Measurements from ENCODE around the gene ZNF362.

Gene ZNF362

DNA sequence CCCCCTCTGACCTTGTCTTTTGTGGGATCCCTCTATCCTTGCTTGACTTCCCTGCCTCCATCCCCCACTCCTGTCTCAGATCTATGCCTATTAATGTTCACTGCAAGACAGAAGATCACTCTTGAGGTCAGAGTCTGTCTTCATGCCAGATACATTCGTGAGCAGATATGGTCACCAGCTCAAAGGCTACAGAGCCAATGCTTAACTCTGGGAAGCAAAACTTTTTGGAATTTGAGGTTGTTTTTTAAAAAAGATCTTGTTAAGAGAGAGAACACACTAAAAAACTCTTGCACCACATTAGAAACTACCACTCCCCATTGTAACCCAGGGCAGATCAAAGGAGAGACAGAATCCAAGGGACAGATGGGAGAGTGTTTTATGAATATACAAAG is 81.8 kb downstream of the ZNF362 start:
- Mint-ChIP-seq H3K36me3 (ENCODE audit: low read depth) (peaks cover 22% of the 10 kb centered on the region), H3K4me1 (ENCODE audit: low read depth) (peaks cover 23% of the 10 kb centered on the region), H3K27me3 (no peaks in the 10 kb centered on the region), H3K27ac (no peak overlapping the region), H3K4me3 (no peak overlapping the region), H3K9me3 (no peaks in the 10 kb centered on the region)

DNA sequence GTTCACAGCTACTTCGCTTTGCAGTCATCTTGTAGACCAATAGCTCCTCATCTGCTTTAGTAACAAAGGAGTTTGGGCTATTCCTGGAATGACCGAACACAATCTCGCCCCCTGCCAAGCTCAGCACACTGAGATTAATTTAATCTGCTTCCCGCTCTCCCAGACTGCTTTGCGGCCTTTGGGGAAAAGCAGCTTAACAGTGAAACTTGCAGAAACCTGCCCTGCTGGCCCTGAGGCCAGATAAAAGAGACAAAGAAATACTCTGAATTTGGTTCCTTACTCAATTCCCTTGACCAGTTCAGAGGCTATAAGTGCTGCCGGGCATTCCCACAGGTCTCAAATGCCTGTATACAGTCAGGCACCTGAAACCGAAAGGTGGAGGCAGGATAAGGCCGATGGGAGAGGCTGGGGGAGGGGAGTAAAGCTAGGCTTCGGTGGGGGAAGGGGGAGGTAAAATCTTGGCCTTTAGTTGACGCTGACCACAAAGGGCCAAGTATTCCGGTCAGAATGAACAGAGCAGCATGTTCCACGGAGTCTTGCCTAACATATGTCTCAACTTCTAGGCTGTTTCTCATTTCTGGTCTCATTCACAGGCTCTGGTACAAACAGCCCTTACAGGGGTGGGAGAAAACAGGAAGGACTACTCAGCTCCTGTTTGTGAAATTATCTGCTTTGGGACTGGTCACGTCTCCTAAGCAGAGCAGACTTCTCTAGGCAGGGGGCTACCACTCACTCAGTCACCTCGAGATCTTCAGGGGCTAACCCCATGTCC is 82.3 kb downstream of the ZNF362 start:
- H3K4me3 Mint-ChIP-seq = no peak overlapping the region
- H3K27me3 Mint-ChIP-seq = no peaks in the 10 kb centered on the region
- H3K27ac Mint-ChIP-seq = no peak overlapping the region
- H3K9me3 Mint-ChIP-seq = no peaks in the 10 kb centered on the region
- H3K4me1 Mint-ChIP-seq (ENCODE audit: low read depth) = peaks cover 23% of the 10 kb centered on the region
- H3K36me3 Mint-ChIP-seq (ENCODE audit: low read depth) = peaks cover 18% of the 10 kb centered on the region

DNA sequence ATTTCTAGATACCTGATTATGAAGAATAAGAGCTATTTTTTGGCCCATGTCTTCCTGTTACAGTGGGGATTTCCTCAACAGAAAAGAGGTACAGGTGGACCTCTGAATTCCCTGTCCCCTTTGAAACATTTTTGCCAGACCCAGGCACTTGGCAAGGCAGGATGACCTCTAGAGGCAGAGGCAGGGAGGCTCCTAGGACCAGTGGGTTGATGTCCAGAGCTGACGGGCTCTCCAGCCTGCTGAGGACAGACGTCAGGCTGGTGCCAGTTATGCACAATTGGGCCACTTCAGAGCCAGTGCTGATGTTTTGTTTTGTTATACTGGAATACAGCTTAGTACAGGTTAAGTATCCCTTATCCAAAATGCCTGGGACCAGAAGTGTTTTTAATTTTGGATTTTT is 83.1 kb downstream of the ZNF362 start:
- Mint-ChIP-seq H3K4me3 (no peak overlapping the region), H3K4me1 (ENCODE audit: low read depth) (peaks cover 27% of the 10 kb centered on the region), H3K36me3 (ENCODE audit: low read depth) (peaks cover 16% of the 10 kb centered on the region), H3K9me3 (no peaks in the 10 kb centered on the region), H3K27me3 (no peaks in the 10 kb centered on the region), H3K27ac (no peak overlapping the region)

DNA sequence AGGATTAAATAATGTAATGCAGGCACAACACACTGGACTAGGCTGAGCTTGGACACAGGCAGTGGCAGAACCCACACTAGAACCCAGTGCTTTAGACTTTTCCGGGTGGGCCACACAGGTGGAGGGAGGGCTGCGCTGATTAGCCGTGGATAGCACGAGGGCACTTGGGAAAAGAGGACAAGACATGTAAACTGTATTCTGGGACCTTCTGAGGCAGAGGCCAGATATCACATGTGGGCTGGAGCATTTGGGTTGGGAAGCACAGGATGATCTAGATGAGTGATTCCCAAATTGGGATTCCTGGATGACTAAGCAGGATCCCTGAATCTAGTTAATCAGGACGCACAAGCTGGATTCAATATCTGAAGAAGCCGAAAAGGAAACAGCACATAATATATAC is 84.9 kb downstream of the ZNF362 start:
- peaks cover 40% of the 10 kb centered on the region for H3K4me1 Mint-ChIP-seq (ENCODE audit: low read depth)
- peaks cover 20% of the 10 kb centered on the region for H3K36me3 Mint-ChIP-seq (ENCODE audit: low read depth)
- H3K9me3 Mint-ChIP-seq = no peaks in the 10 kb centered on the region
- H3K4me3 Mint-ChIP-seq = no peak overlapping the region
- H3K27ac Mint-ChIP-seq = no peak overlapping the region
- no peaks in the 10 kb centered on the region for H3K27me3 Mint-ChIP-seq

DNA sequence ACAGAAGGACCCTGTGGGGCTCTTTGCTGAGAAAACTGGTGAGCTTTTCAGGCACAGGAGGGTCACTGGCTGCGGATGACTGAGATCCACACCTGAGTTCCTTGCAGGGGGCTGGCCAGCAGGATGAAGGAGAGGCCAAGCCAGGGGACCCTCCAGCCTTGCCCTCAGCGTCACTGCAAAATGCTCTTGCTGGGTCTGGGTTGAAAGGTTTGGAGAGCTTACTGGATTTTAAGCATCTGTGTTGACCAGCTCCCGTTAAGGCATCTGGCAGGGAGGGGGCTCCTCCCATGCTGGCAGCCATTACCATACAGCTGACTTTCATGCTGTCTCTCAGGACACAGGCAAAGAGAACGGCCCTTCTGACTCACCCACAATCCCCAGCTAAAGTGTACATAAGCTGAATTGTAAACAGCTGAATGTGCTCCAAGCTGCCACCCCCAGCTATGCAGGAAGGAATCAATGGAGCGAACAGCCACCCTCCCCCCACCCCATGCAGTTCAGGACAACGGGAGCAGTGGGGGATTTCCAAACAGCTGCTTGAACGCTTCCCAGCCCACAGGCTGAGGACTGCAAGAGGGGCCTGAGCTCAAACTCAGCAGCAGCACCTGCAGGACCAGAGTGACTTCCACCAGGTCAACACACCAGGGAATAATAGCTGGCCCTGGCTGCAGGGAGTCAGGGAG is 85.9 kb downstream of the ZNF362 start:
- Mint-ChIP-seq H3K4me3 (no peak overlapping the region), H3K9me3 (no peaks in the 10 kb centered on the region), H3K27ac (no peak overlapping the region), H3K4me1 (ENCODE audit: low read depth) (peaks cover 47% of the 10 kb centered on the region), H3K27me3 (no peaks in the 10 kb centered on the region), H3K36me3 (ENCODE audit: low read depth) (peaks cover 30% of the 10 kb centered on the region)

DNA sequence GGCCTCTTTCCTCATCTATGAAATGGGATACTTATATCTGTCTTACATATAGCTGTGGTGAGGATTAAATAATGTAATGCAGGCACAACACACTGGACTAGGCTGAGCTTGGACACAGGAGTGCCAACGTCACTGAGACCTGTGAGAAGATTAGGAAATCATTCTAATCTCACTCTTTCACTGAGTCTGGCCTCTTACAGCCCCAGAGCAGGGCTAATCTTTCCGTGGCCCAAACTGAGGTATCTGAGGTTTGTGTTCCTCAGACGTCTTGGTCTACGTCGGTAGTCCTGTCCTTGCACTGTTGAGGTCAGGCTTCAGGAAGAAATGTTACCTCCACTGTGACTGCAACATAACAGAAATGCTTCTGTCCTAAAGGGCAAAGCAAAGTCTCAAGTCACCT is 87.2 kb downstream of the ZNF362 start:
- no peak overlapping the region for H3K27ac Mint-ChIP-seq
- peaks cover 37% of the 10 kb centered on the region for H3K36me3 Mint-ChIP-seq (ENCODE audit: low read depth)
- H3K4me3 Mint-ChIP-seq = no peak overlapping the region
- peaks cover 50% of the 10 kb centered on the region for H3K4me1 Mint-ChIP-seq (ENCODE audit: low read depth)
- H3K9me3 Mint-ChIP-seq = no peaks in the 10 kb centered on the region
- H3K27me3 Mint-ChIP-seq = no peaks in the 10 kb centered on the region

DNA sequence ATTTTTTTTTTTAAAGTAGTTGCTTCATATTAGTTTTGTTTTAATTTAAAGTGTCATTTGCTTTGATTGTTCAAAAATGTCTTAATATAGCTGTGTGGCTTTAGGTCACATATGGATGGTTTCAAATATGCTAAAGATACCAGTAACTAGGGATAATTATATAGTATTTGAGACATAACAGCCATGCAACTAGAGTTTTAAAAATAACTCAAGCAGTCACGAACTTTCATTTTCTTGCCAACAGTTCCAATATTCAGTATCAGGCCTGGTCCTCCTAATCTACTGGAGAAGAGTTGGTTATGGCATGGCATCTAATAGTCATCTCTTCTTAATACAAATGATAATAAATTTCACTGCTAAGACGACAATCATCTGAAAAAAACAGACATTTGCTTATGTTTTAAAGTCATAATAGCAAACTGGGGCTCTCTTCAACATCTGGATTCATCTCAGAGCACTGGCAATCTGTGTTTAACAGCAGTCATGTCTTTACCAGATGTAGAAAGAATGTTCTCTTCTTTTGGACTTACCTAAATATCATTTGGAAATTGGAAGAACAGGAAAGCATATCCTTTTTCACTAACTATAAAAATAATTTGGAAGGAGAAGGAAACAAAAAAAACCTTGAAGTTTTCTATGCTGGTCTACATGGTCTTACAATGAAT is 88.7 kb downstream of the ZNF362 start:
- Mint-ChIP-seq H3K4me1 (ENCODE audit: low read depth) (peaks cover 54% of the 10 kb centered on the region), H3K4me3 (no peak overlapping the region), H3K27ac (no peak overlapping the region), H3K27me3 (no peaks in the 10 kb centered on the region), H3K9me3 (no peaks in the 10 kb centered on the region), H3K36me3 (ENCODE audit: low read depth) (peaks cover 37% of the 10 kb centered on the region)

DNA sequence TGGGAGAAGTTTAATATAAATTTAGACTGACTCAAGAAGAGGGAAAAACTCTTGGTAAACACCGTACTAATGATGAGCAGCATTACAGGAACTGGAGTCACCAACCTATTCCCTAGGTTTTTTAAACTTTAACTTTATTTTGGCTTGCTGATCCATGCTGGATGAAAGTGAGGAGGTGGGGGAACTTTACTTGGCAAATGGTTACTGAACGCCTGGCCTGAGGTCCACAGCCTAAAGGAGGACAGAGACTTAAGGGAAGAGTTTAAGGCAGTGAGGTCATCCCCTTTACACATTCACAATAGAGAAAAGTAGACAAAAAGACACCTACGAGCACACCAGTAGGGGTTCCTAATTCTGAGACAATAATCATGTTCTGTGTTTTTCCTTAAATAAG is 90.2 kb downstream of the ZNF362 start:
- H3K4me1 Mint-ChIP-seq (ENCODE audit: low read depth) = peaks cover 64% of the 10 kb centered on the region
- H3K9me3 Mint-ChIP-seq = no peaks in the 10 kb centered on the region
- peak overlapping the region; percentile 24 for H3K27ac Mint-ChIP-seq
- H3K4me3 Mint-ChIP-seq = peak overlapping the region; percentile 90
- peaks cover 9% of the 10 kb centered on the region for H3K27me3 Mint-ChIP-seq
- H3K36me3 Mint-ChIP-seq (ENCODE audit: low read depth) = peaks cover 33% of the 10 kb centered on the region

DNA sequence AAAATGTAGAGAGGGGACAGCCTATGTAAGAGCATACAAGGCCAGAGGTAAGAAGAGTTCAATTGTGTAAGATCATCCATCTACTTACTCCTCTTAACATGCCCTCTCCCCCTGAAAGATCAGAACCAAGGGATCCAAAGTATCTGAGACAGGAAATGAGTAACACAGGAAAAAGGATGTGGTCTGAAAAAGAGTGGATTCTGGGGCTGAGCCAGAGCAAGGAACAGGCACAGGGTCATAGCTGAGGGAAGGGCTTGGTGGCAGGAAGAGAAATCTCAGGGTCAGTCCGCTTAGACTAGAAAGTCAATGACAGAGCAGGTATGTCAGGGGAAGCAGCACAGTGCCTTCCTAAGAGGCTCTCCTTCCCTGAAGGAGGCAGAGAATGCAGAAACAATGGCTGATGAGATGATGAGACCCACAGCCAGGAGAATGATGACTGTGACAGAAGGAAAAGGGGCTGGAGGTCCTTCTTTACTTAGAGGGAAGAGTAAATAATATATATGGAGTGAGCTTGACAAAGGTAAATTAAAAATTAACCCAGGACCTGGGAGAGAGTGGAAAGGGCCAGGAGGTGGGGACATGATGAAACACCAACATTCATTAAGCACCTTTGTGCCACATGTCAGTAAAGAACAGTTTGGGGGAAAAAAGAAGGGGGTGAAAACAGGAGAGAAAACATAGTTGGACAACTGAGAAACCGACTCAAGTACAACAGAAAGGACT is 90.8 kb downstream of the ZNF362 start:
- Mint-ChIP-seq H3K4me1 (ENCODE audit: low read depth) (peaks cover 64% of the 10 kb centered on the region), H3K4me3 (peak overlapping the region; percentile 90), H3K27ac (peak overlapping the region; percentile 24), H3K27me3 (peaks cover 9% of the 10 kb centered on the region), H3K36me3 (ENCODE audit: low read depth) (peaks cover 33% of the 10 kb centered on the region), H3K9me3 (no peaks in the 10 kb centered on the region)

DNA sequence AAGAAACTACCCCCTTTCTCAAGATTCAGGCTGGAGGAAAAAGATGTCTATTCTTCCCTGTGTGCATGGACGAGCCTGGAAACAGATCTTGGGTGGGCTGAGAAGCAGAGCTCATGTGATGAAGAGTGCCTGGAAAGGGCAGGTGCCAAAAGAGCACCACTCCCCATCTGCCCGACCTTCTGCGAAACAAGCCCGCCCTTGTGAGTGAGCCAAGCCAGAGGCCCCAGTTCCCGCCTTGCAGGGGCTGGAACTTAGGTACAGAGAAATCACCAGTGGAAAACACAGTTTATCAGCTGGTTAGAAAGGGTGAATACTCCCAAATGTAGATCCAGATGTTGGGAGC is 91.3 kb downstream of the ZNF362 start:
- Mint-ChIP-seq H3K36me3 (ENCODE audit: low read depth) (peaks cover 31% of the 10 kb centered on the region), H3K27me3 (peaks cover 9% of the 10 kb centered on the region)

DNA sequence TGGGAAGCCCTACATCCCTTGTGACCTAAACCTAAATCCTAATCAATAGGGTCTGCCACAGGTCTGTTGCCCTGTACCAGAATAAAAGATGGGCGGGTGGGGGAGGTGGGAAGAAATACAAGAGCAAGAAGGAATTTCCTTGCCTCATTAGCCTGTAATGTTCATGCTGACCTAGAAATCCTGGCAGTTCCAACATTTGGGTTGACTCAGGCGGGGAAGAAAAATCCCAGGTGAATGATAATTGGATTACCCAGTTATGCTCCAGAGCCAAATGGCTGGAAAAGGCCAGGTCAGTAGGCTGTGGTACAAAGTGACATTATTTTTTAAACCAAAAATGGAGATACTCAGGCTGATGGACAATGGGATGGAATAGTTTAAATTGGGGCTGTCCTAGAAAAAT is 91.9 kb downstream of the ZNF362 start:
- peaks cover 26% of the 10 kb centered on the region for H3K36me3 Mint-ChIP-seq (ENCODE audit: low read depth)
- peak overlapping the region; percentile 90 for H3K4me3 Mint-ChIP-seq
- H3K4me1 Mint-ChIP-seq (ENCODE audit: low read depth) = peaks cover 59% of the 10 kb centered on the region
- H3K27ac Mint-ChIP-seq = peak overlapping the region; percentile 78
- H3K9me3 Mint-ChIP-seq = no peaks in the 10 kb centered on the region
- peaks cover 9% of the 10 kb centered on the region for H3K27me3 Mint-ChIP-seq

More for the DNA sequence above, 91.3 kb downstream of the ZNF362 start:
- Mint-ChIP-seq H3K4me1 (ENCODE audit: low read depth) (peaks cover 63% of the 10 kb centered on the region), H3K27ac (no peak overlapping the region), H3K9me3 (no peaks in the 10 kb centered on the region), H3K4me3 (peak overlapping the region; percentile 90)

DNA sequence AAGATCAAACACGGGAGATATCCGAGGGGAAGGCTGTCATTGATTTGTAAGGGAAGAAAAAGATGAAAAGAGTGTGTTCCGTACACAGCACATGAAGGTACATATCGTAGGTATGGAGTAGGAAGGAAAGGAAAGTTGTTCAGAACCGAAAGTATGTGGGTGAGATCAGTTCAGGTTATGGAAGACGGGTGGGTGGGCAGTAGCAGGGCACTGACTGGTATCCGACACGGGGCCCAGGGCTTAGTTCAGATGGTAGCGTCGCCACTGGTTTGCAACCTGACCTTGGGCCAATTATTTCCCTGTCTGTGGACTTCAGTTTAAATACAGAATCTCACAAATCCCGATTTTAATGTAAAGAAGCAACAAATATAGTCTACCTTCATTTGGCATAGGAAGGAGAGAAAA is 92.4 kb downstream of the ZNF362 start:
- peaks cover 9% of the 10 kb centered on the region for H3K27me3 Mint-ChIP-seq
- peak overlapping the region; percentile 90 for H3K4me3 Mint-ChIP-seq
- no peaks in the 10 kb centered on the region for H3K9me3 Mint-ChIP-seq
- peaks cover 59% of the 10 kb centered on the region for H3K4me1 Mint-ChIP-seq (ENCODE audit: low read depth)
- H3K36me3 Mint-ChIP-seq (ENCODE audit: low read depth) = peaks cover 26% of the 10 kb centered on the region
- H3K27ac Mint-ChIP-seq = peak overlapping the region; percentile 78

DNA sequence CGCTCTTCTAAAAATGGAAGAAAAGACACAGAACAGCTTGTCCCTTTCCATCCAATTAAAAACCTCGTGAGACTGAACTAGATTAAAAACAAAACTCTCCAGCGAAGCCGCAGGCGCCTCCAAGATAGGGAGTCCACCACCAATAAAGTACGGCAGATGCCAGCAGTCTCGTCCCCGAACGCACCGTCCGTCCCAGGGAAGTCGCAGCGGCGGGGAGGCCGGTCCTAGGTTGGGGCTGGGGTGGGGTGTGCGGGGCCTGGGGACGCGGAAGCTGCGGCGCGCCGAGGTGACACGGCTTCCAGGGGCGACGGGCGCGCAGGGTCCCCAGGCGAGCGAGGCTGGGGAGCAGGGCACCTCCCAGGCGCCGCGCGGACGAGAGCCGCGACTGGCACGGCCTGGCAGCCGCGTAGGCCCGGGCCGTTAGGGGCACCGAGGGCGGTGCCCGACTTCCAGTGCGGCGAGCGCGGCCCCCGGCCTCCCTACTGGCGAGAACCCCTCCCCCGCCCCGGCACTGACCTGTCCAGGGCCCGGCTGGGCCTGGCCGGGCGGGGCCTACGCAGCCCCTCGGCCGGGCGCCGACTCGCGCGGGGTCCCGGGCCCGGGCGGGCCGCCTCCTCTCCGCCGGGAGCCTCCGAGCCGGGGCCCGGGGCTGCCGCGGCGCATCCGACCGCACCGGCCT is 92.9 kb downstream of the ZNF362 start:
- peaks cover 56% of the 10 kb centered on the region for H3K4me1 Mint-ChIP-seq (ENCODE audit: low read depth)
- peak overlapping the region; percentile 78 for H3K27ac Mint-ChIP-seq
- peaks cover 9% of the 10 kb centered on the region for H3K27me3 Mint-ChIP-seq
- H3K9me3 Mint-ChIP-seq = no peaks in the 10 kb centered on the region
- H3K4me3 Mint-ChIP-seq = peak overlapping the region; percentile 90
- peaks cover 26% of the 10 kb centered on the region for H3K36me3 Mint-ChIP-seq (ENCODE audit: low read depth)

DNA sequence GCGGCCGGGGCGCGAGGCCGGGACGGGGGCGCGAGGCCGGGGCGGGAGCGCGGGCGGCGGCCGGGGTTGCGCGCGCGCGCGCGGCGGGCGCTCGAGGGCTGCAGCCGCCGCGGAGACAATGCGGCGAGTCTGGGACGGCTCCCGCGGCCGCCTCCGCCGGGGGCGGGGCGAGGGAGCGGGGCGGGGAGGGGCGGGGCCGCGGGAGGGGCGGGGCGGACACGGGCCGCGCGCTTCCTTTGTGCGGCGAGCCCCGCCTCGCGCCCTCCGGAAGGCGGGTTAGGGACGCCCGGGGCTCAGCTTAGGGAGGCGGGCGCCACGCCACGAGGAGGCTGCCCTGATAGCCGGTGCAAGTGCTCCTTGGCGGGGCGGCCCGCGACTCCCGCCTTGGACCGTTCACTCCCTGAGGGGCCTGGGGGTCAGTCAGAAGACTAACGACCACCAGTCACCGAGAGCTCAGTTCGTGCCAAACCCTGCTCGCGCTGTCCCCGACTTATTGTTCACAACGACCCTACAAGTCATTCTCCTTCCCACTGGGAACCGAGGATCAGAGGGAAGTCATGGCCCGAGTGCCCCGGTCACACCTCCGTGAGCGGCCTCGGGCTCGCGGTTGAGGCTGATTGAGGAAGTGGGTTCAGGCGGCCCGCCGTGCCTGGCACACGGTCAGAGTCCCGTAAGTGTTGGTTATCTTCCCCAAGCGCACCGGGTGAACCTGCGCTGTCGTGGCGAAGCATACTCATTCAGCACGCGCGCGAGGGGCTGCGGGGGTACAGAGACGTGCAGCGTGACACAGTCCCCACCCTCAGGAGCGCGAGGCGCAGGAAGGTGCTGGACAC is 93.7 kb downstream of the ZNF362 start:
- Mint-ChIP-seq H3K4me3 (peak overlapping the region; percentile 90), H3K36me3 (ENCODE audit: low read depth) (peaks cover 24% of the 10 kb centered on the region), H3K4me1 (ENCODE audit: low read depth) (peaks cover 53% of the 10 kb centered on the region), H3K27me3 (peaks cover 9% of the 10 kb centered on the region), H3K27ac (peak overlapping the region; percentile 92), H3K9me3 (no peaks in the 10 kb centered on the region)

Data from stimulated activated naive CD8-positive, alpha-beta T cell treated with anti-CD3 and anti-CD28 coated beads, Interleukin-15, Interleukin-2, amounts not matched to agents 100 ng/mL and 50 ng/mL, for 24 hours (primary cell).